Activated naive CD8-positive, alpha-beta T cell (primary cell): ENCODE results near the gene FAM222B.

Experiments
- H3K27ac Mint-ChIP-seq: one replicate; pipeline ENCODE4 v1.8.0; 2021; ENCODE audit warnings: mixed read lengths
- H3K27me3 Mint-ChIP-seq: one replicate; pipeline ENCODE4 v1.8.0; 2021; ENCODE audit warnings: mixed read lengths
- H3K36me3 Mint-ChIP-seq: one replicate; pipeline ENCODE4 v1.8.0; 2021; ENCODE audit warnings: mixed read lengths
- H3K4me1 Mint-ChIP-seq: one replicate; pipeline ENCODE4 v1.8.0; 2021; ENCODE audit warnings: low read depth, mixed read lengths
- H3K4me3 Mint-ChIP-seq: one replicate; pipeline ENCODE4 v1.8.0; 2021; ENCODE audit warnings: mild to moderate bottlenecking, mixed read lengths
- H3K9me3 Mint-ChIP-seq: one replicate; pipeline ENCODE4 v1.8.0; 2021; ENCODE audit warnings: low read depth, mixed read lengths

FAM222B gene, protein sequence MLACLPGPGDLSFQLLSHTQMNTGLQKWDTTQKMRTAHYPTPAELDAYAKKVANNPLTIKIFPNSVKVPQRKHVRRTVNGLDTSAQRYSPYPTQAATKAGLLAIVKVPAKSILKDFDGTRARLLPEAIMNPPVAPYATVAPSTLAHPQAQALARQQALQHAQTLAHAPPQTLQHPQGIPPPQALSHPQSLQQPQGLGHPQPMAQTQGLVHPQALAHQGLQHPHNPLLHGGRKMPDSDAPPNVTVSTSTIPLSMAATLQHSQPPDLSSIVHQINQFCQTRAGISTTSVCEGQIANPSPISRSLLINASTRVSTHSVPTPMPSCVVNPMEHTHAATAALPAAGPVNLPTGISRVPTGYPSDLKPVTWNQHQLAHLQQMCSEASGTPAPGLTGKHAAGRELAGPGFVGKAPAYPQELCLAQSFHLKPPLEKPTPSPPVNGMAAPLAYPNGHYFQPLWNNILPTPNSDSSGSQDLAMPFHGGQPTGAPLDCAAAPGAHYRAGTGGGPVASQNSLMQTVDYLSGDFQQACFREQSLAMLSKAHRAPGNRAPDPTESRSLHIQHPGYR

DNA sequence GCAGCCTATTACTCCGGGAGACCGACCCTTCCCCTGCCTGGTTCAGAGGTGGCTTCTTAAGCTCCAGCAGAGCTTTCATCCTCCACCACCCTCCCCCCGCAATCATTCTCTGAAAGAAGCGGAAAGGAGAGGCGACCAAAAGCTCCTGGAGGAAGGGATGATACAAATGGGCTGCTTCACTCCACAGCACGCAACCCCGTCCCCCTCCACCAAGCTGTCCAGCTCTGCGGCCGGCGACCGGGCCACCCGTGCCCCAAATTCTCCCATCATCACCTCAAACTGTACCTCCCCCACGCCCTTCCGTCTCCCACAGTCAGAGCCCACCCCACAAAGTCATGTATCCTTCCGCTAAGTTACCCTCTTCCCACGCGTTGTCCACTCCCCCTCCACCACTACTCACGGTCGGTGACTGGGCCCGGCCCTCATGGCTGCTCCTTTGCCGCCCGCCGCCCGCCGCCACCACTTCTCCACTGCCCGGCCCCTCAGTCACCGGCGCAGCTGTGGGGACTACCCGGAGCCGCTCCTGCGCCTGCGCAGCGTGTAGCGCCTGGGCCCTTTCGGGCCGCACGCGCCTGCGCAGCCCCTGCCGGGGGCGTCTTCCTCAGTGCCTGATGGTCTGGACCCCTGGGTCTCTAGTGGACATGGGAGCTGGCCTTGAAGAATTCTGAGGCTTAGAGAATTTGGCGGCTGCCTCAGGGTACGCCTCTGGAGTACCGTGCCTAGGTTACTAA is at the start of gene FAM222B:
Gene FAM222B (minus strand): TSS at position 509 of the 731 bp plus-strand sequence. CDS start 76,123 bp downstream, outside the sequence.
- Mint-ChIP-seq H3K9me3 (no peaks in the 10 kb centered on the region), H3K4me3 (peak within 1 kb of the TSS; percentile 100), H3K4me1 (peaks cover 21% of the 10 kb centered on the region), H3K27ac (peak within 1 kb of the TSS; percentile 96), H3K27me3 (no peaks in the 10 kb centered on the region), H3K36me3 (no peaks in the 10 kb centered on the region)

DNA sequence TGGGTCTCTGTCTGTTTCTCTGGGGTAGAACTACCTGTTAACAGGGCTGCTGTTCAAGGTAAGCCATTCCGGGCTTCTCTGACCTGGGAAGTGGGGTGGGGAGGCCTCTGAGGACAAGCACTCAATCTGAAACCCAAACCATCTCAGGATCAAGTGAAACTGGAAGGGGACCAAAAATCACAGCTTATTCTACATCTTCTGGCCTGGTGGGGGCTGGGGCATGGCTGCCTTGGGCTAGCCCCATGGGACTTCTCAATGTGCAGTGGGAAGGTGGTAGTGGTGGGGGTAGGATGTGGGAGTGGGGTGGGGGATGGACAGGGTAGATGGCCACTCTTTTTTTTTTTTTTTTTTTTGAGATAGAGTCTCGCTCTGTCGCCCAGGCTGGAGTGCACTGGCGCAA is 49.4 kb upstream of the FAM222B start:
- peak overlapping the region; percentile 89 for H3K27ac Mint-ChIP-seq
- H3K9me3 Mint-ChIP-seq = no peaks in the 10 kb centered on the region
- H3K4me3 Mint-ChIP-seq = peak overlapping the region; percentile 48
- no peaks in the 10 kb centered on the region for H3K27me3 Mint-ChIP-seq
- H3K4me1 Mint-ChIP-seq = peaks cover 63% of the 10 kb centered on the region
- peaks cover 7% of the 10 kb centered on the region for H3K36me3 Mint-ChIP-seq

DNA sequence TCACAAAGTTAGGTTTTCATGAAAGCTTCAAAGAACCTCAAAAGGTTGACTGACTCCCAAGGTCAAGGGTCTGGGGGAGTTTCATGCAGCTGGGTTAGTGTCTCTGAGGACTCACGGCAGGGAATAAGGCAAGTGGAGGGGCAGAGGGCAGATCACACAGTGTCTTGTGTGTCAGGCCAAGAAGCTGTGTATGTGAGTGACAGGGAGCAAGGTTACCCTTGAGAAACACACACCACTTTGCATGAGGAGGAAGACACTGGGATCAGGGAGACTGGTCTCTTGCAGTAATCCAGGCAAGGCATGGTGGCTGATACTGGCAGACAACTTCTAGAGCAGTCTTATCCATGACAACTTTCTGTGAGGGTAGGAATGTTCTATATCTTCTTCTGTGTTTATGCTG is 48.6 kb upstream of the FAM222B start:
- Mint-ChIP-seq H3K4me3 (peak overlapping the region; percentile 48), H3K27ac (peak overlapping the region; percentile 89), H3K4me1 (peaks cover 58% of the 10 kb centered on the region), H3K36me3 (peaks cover 7% of the 10 kb centered on the region), H3K27me3 (no peaks in the 10 kb centered on the region), H3K9me3 (no peaks in the 10 kb centered on the region)

DNA sequence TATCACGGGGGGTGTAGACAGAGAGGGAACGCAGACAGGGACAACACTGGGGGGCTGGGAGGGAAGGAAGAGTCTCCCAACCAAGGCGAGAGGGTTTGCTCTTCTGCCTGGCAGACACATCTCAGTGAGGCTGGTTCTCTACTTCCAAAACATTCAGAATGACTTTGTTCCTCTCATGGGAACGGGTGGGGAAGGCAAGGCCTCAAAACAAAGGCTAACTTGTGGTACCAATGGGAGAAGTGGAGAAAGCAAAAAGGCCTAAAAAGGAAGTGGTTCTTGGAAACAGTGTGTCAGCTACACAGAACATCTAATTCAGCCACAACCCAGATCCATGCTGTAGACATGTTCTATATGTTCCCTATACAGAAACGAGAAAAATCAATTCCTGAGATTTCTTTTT is 47.4 kb upstream of the FAM222B start:
- no peaks in the 10 kb centered on the region for H3K9me3 Mint-ChIP-seq
- no peaks in the 10 kb centered on the region for H3K27me3 Mint-ChIP-seq
- H3K27ac Mint-ChIP-seq = peak overlapping the region; percentile 82
- peaks cover 48% of the 10 kb centered on the region for H3K4me1 Mint-ChIP-seq
- no peak overlapping the region for H3K4me3 Mint-ChIP-seq
- H3K36me3 Mint-ChIP-seq = peaks cover 7% of the 10 kb centered on the region

DNA sequence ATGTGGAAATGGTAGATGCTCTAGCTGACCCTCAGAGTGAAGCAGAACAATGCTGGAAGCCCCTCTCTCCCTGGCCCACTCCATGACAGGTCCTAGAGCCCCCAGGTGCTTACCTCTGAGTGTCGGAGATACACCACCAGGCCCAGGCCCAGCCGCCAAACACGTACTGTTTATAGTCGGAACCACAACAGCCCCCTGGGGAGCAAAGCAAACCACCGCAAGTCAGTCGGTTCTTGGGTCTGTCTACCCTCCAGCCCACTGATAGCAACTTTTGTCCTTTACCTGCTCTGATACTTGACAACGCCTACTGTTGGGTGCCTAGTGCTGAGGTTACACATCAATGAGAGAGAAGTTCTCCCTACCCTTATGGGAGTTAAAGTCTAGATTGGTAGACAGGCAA is 46.2 kb upstream of the FAM222B start:
- peaks cover 45% of the 10 kb centered on the region for H3K4me1 Mint-ChIP-seq
- no peak overlapping the region for H3K4me3 Mint-ChIP-seq
- no peaks in the 10 kb centered on the region for H3K9me3 Mint-ChIP-seq
- H3K27ac Mint-ChIP-seq = peak overlapping the region; percentile 61
- peaks cover 7% of the 10 kb centered on the region for H3K36me3 Mint-ChIP-seq
- no peaks in the 10 kb centered on the region for H3K27me3 Mint-ChIP-seq

DNA sequence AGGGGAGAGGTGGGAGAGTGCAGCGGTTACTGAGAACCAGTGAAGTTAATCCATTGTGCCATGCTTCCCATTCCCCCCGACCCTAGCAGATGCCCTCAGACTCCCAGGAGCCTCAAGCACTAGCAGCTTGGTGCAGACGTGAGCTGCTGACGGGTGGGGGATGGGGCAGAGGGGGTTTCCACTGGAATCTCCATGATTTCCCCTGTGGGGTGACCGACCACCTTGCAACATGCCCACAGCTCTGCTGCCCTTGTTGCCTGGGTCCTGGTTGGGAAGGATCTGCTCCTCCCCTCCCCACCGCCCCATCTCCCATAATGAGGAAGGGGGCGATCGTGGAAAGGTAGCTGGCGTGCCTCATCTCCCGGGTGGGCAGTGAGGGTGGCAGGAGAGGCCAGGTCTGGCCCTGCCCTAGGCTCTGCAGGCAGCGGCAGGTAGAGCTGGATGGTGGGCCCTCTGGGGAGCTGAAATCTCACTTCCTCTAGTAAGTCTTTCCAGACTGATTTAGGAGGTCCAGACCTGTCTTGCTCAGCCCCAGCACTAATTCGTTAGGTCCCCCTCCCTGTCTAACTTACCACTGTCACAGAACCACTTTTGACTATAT is 45.4 kb upstream of the FAM222B start:
- Mint-ChIP-seq H3K9me3 (no peaks in the 10 kb centered on the region), H3K4me1 (peaks cover 36% of the 10 kb centered on the region), H3K36me3 (peaks cover 7% of the 10 kb centered on the region), H3K27me3 (no peaks in the 10 kb centered on the region), H3K27ac (peak overlapping the region; percentile 66), H3K4me3 (no peak overlapping the region)

DNA sequence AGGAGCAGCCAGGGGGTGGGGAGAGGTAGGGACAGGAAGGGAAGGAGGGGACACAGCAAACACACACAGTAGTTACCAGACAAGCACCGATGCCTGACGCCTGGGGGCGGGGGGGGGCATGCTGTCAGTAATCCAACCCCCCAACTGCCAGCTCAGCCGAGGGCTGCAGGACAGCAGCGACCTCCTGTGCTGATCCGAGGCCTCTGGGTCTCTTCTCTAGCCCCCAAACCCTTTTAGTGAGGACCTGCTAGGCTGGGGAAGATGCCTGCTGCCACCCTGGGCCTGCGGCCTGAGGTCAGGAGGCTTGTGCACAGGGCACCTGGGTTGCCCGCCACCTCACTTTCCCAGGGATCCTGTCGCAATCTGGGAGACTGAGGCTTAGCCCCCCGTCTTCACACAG is 43.4 kb upstream of the FAM222B start:
- H3K4me1 Mint-ChIP-seq = peaks cover 19% of the 10 kb centered on the region
- no peaks in the 10 kb centered on the region for H3K27me3 Mint-ChIP-seq
- no peak overlapping the region for H3K27ac Mint-ChIP-seq
- no peaks in the 10 kb centered on the region for H3K36me3 Mint-ChIP-seq
- no peak overlapping the region for H3K4me3 Mint-ChIP-seq
- H3K9me3 Mint-ChIP-seq = no peaks in the 10 kb centered on the region

DNA sequence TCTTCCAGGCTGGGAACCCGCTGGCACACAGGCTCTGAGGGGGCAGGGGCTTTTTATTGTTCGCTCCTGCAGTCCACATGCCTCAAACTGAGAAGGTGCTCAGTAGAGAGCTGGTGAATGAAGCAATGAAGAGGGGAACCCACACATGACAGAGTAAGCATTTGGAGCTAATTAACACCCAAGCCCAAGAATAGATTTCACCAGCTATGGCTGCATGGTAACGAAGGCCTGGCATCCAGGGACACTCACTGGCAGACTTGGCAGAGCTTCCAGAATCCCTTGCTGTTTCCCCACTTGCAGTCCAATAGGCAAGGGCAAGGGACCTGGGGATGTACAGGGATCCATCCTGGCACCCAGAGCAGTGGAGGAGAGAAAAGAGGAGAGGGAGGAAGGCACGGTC is 42.8 kb upstream of the FAM222B start:
- Mint-ChIP-seq H3K9me3 (no peaks in the 10 kb centered on the region), H3K27ac (no peak overlapping the region), H3K27me3 (no peaks in the 10 kb centered on the region), H3K36me3 (no peaks in the 10 kb centered on the region), H3K4me3 (no peak overlapping the region), H3K4me1 (peaks cover 15% of the 10 kb centered on the region)

DNA sequence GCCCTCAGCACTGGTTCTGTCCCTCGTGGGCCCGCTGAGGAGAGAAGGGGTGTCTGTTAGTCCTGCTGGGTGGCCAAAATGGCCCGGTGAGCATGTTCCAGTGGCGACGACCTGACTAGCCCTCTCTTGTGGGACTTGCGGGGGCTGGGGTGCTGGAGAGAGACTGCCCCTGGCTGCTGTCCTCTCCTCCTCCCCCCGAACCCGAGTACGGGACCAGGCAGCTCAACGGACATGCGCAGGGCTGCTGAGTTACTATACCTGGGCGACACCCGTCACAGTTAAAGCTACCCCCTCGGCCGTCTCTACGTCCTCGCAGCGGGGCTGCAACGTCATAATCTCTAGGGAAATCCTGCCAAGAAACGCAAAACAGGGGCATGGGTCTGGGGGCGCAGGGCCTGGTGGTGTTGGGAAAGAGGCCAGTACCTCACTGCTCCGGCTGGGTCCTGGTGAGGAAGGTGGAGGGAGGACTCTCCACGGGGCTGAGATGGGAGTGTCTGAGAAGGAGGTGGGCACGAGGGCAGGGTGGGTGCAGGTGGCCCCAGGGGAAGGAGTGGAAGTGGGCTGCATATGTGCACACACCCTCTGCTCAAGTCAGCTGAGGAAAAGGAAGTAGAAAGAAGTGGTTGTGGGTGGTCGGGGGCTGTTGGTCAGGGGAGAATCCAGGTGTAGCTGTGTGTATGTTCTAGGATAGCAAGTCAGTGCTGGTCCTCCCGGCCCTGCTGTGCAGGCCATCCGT is 41.5 kb upstream of the FAM222B start:
- peaks cover 12% of the 10 kb centered on the region for H3K4me1 Mint-ChIP-seq
- H3K36me3 Mint-ChIP-seq = peaks cover 3% of the 10 kb centered on the region
- peak overlapping the region; percentile 34 for H3K27ac Mint-ChIP-seq
- no peaks in the 10 kb centered on the region for H3K27me3 Mint-ChIP-seq
- no peak overlapping the region for H3K4me3 Mint-ChIP-seq
- no peaks in the 10 kb centered on the region for H3K9me3 Mint-ChIP-seq

DNA sequence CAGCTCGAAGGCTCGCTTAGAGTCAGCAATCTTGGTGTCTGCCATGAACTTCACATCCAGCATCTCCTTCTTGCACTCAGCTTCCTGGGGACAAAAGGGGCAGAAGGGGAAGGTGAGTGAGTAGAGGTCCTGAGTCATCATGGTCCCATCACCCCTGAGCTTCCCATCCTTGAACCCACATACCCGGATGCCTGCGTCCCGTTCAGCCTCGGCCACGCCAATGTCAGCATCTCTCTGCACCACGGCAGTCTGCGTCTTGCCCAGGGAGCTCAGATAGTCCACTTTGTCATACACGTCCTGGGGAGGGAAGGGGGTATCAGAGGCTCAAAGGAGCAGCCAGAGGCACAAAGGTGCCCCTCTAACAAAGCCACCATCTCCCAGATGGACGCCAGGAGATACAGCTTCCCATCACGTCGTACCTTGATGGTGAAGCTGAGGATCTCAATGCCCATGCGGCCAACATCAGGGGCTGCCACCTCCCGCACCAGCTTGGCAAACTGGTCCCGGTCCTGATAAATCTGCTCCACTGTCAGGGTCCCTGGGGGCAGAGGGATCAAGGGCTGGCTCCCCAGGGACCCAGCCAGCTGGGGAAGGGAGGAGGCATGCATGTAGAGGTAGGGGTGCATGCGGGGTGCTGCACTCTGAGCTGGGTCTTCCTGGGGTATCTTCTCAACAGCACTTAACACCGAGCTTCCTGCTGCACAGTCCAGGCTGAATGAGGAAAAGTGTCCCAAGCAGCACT is 39.7 kb upstream of the FAM222B start:
- Mint-ChIP-seq H3K27ac (no peak overlapping the region), H3K36me3 (peaks cover 9% of the 10 kb centered on the region)

DNA sequence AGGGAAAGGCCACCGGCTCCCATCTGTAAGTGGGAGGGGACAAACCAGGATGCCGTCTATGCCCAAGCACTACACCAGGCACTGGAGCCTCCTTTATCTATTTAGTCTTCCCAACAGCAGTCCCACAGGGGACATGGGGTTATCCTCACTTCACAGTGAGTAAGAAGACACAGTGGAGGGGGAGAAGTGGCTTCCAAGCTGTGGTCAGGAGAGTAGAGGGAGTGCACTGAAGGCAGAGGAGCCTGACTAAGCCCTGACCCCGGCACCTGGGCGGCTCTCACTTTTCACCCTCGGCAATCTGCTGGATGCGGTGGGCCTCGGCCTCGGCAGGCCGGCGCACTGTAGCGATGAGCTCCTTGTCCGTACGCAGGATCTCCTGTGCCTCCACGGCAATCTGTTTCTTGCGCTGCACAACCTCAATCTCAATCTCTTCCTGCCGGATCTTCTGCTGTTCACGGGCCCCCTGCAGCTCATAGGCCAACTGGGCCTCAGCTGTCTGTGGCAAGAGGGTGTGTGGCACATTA is 39.0 kb upstream of the FAM222B start:
- Mint-ChIP-seq H3K9me3 (no peaks in the 10 kb centered on the region), H3K27ac (no peak overlapping the region), H3K4me1 (peaks cover 14% of the 10 kb centered on the region), H3K36me3 (peaks cover 9% of the 10 kb centered on the region), H3K4me3 (no peak overlapping the region), H3K27me3 (no peaks in the 10 kb centered on the region)

More for the DNA sequence above, 39.7 kb upstream of the FAM222B start:
- H3K4me3 Mint-ChIP-seq = no peak overlapping the region
- H3K27me3 Mint-ChIP-seq = no peaks in the 10 kb centered on the region
- H3K9me3 Mint-ChIP-seq = no peaks in the 10 kb centered on the region
- peaks cover 15% of the 10 kb centered on the region for H3K4me1 Mint-ChIP-seq

DNA sequence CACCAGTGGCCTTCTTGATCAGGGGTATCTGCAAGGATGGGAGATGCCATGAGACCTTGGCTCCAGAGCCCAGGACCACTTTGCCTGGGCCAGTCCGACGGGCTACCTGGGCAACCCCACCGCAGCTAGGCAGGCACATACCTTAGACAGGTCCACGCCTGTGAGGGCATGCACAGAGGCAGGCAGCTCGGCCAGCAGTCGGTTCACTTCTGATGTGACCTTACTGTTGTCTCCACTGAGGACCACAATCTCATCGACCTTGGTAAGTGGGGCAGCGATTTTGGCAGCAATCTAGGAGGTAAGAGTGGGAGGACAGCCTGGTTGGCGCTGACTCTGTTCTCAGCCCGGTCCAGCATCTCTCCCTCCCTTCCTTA is 38.0 kb upstream of the FAM222B start:
- H3K36me3 Mint-ChIP-seq = peaks cover 9% of the 10 kb centered on the region

DNA sequence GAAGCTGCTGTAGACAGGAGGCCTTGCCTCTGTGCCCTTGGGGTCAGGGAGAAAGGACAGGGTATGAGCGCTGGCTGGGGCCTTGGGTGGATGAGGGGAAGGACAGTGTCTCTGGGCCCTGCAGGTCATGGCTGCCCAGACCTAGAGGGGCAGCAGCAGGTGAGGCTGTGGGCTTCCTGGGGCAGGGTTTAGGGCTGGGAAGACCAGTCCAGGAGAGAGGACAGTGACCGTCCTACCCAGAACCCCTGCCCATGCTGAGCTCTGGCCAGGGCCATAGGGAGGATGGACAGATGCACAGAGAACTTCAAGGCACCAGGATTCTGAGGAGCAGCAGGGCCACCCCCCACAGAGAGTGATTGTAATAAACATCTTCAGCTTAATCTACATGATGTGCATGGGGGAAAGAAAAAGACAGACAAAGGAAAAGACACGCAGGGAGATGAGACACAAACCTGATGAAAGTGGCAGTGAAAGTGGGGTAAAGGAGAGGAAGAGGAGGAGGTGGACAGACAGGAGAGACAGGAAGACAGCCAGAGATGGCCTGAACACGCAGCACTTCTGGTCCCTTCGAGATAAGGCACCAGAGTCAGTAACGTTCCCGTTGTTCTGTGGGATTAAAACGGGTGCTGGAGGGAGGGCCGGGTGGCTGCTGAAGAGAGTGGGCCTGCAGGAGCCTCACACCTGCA is 37.4 kb upstream of the FAM222B start:
- Mint-ChIP-seq H3K27me3 (no peaks in the 10 kb centered on the region), H3K4me1 (peaks cover 24% of the 10 kb centered on the region), H3K4me3 (no peak overlapping the region), H3K9me3 (no peaks in the 10 kb centered on the region), H3K27ac (no peak overlapping the region), H3K36me3 (peaks cover 9% of the 10 kb centered on the region)

More for the DNA sequence above, 38.0 kb upstream of the FAM222B start:
- Mint-ChIP-seq H3K4me1 (peaks cover 22% of the 10 kb centered on the region), H3K9me3 (no peaks in the 10 kb centered on the region), H3K27ac (no peak overlapping the region), H3K4me3 (no peak overlapping the region), H3K27me3 (no peaks in the 10 kb centered on the region)
